Gastroesophageal sphincter (tissue), 3 donors: ENCODE data around the gene HNRNPA3.

Experiments
- EP300 ChIP-seq: sonication (generic); formaldehyde crosslinking; IDR thresholded peaks from one replicate; pipeline ENCODE4 v1.6.1; 2017; ENCODE audit warnings: antibody characterized with exemption, mild to moderate bottlenecking
- TF ChIP-seq, protein P1 (sequence below), 4 experiments: fragments of 200-600 bp in 2 of 4; fragments of 450-650 bp in 2 of 4; sonication (generic) in 1 of 4; IDR thresholded peaks; one replicate each; pipeline ENCODE4 v1.5.1; 2017 to 2019; ENCODE audit warnings: antibody characterized with exemption in 4 of 4, mild to moderate bottlenecking in 2 of 4, moderate library complexity in 2 of 4

DNA sequence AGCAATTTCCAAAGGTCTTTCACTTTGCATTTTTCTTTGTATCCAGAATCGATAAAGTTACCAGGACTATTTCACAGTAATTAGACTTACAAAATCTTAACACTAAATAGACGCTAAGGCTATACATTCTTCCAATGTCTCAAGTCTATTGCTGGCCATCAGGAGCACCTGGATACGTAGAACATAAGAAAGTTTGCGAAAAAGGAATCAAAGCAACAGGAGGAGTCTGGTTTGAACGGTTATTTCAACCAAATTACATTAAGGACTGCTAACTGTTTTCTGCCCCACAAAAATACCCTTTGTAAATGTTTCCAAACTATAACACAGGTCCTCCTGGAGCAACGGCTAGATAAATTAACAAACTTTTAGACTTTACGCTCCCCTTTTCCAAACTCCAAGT, 1.4 kb upstream of the HNRNPA3 start:
- no peak for TF ChIP-seq EP300
- TF ChIP-seq, protein P1, sequence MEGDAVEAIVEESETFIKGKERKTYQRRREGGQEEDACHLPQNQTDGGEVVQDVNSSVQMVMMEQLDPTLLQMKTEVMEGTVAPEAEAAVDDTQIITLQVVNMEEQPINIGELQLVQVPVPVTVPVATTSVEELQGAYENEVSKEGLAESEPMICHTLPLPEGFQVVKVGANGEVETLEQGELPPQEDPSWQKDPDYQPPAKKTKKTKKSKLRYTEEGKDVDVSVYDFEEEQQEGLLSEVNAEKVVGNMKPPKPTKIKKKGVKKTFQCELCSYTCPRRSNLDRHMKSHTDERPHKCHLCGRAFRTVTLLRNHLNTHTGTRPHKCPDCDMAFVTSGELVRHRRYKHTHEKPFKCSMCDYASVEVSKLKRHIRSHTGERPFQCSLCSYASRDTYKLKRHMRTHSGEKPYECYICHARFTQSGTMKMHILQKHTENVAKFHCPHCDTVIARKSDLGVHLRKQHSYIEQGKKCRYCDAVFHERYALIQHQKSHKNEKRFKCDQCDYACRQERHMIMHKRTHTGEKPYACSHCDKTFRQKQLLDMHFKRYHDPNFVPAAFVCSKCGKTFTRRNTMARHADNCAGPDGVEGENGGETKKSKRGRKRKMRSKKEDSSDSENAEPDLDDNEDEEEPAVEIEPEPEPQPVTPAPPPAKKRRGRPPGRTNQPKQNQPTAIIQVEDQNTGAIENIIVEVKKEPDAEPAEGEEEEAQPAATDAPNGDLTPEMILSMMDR (IDR thresholded peaks at IDR 0.05), result no peak
